ENCODE results near the gene SSNA1.

The SSNA1 gene

DNA sequence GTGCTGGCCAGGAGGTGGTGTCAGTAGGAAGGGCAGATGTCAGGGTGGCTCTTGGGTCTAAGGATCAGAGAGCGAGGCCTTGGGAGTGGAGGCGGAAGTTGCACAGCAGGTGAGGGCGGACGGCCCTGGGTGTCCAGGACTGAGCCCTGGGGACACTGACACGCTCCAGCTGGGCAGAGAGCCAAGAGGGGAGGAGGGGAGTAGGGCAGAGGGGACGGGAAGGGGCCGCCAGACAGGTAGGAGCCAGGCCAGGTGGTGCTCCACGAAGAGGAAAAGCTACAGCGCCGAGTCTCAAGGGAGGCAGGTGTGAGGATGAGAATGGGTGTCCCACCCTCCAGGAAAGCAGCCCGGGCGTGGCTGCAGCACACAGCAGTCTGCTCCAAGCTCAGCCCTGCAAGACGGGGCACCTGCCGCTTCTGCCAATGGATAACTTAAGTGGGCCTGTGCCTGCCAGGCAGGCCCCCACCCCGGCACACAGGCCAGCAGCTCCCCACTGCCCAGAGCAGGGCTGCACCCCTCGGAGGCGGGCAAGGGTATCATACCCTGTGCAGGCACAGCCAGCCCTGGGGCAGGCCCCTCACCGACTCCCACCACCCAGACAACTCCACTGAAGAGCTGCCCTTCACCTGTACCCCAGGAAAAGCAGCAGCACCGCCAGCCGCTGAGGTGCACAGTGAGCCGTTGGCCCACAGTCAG lies 7.2 kb downstream of the SSNA1 start (continued):
- TF ChIP-seq, protein P1, sequence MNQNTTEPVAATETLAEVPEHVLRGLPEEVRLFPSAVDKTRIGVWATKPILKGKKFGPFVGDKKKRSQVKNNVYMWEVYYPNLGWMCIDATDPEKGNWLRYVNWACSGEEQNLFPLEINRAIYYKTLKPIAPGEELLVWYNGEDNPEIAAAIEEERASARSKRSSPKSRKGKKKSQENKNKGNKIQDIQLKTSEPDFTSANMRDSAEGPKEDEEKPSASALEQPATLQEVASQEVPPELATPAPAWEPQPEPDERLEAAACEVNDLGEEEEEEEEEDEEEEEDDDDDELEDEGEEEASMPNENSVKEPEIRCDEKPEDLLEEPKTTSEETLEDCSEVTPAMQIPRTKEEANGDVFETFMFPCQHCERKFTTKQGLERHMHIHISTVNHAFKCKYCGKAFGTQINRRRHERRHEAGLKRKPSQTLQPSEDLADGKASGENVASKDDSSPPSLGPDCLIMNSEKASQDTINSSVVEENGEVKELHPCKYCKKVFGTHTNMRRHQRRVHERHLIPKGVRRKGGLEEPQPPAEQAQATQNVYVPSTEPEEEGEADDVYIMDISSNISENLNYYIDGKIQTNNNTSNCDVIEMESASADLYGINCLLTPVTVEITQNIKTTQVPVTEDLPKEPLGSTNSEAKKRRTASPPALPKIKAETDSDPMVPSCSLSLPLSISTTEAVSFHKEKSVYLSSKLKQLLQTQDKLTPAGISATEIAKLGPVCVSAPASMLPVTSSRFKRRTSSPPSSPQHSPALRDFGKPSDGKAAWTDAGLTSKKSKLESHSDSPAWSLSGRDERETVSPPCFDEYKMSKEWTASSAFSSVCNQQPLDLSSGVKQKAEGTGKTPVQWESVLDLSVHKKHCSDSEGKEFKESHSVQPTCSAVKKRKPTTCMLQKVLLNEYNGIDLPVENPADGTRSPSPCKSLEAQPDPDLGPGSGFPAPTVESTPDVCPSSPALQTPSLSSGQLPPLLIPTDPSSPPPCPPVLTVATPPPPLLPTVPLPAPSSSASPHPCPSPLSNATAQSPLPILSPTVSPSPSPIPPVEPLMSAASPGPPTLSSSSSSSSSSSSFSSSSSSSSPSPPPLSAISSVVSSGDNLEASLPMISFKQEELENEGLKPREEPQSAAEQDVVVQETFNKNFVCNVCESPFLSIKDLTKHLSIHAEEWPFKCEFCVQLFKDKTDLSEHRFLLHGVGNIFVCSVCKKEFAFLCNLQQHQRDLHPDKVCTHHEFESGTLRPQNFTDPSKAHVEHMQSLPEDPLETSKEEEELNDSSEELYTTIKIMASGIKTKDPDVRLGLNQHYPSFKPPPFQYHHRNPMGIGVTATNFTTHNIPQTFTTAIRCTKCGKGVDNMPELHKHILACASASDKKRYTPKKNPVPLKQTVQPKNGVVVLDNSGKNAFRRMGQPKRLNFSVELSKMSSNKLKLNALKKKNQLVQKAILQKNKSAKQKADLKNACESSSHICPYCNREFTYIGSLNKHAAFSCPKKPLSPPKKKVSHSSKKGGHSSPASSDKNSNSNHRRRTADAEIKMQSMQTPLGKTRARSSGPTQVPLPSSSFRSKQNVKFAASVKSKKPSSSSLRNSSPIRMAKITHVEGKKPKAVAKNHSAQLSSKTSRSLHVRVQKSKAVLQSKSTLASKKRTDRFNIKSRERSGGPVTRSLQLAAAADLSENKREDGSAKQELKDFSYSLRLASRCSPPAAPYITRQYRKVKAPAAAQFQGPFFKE (tag by site-specific recombination; IDR thresholded peaks at IDR 0.05; ENCODE audit: borderline replicate concordance), result no peak
- TF ChIP-seq ZNF266 (tag by site-specific recombination; IDR thresholded peaks at IDR 0.05; ENCODE audit: low read depth), result no peak
- no peak for TF ChIP-seq PRDM1 (tag by site-specific recombination; IDR thresholded peaks at IDR 0.05)
- TF ChIP-seq ZNF274 (IDR thresholded peaks at IDR 0.05; ENCODE audit: low read length), result no peak
- TF ChIP-seq ZNF274 (tag by site-specific recombination; IDR thresholded peaks at IDR 0.05; ENCODE audit: borderline replicate concordance), result no peak
- no peak for TF ChIP-seq ZNF544 (tag by site-specific recombination; IDR thresholded peaks at IDR 0.05)
- no peak for TF ChIP-seq MYNN (tag by site-specific recombination; IDR thresholded peaks at IDR 0.05; ENCODE audit: borderline replicate concordance)
- TF ChIP-seq ZNF174 (tag by site-specific recombination; IDR thresholded peaks at IDR 0.05), result no peak
- TF ChIP-seq BCL11A (tag by site-specific recombination; IDR thresholded peaks at IDR 0.05; ENCODE audit: low read depth), result 0 out of 2 replicates have a peak, but pooled peaks have one; percentile 25
- no peak for TF ChIP-seq ZNF37A (tag by site-specific recombination; IDR thresholded peaks at IDR 0.05)
- TF ChIP-seq IKZF3 (tag by site-specific recombination; IDR thresholded peaks at IDR 0.05), result no peak
- no peak for TF ChIP-seq ZNF529 (tag by site-specific recombination; IDR thresholded peaks at IDR 0.05; ENCODE audit: insufficient replicate concordance)
- no peak for TF ChIP-seq ZNF610 (tag by site-specific recombination; IDR thresholded peaks at IDR 0.05; ENCODE audit: borderline replicate concordance)
- TF ChIP-seq ZBTB8A (tag by site-specific recombination; IDR thresholded peaks at IDR 0.05), result peak; percentile 39; the same call in 1 of the 2 replicates
- TF ChIP-seq, protein P2, sequence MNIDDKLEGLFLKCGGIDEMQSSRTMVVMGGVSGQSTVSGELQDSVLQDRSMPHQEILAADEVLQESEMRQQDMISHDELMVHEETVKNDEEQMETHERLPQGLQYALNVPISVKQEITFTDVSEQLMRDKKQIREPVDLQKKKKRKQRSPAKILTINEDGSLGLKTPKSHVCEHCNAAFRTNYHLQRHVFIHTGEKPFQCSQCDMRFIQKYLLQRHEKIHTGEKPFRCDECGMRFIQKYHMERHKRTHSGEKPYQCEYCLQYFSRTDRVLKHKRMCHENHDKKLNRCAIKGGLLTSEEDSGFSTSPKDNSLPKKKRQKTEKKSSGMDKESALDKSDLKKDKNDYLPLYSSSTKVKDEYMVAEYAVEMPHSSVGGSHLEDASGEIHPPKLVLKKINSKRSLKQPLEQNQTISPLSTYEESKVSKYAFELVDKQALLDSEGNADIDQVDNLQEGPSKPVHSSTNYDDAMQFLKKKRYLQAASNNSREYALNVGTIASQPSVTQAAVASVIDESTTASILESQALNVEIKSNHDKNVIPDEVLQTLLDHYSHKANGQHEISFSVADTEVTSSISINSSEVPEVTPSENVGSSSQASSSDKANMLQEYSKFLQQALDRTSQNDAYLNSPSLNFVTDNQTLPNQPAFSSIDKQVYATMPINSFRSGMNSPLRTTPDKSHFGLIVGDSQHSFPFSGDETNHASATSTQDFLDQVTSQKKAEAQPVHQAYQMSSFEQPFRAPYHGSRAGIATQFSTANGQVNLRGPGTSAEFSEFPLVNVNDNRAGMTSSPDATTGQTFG (tag by site-specific recombination; IDR thresholded peaks at IDR 0.05; ENCODE audit: borderline replicate concordance), result no peak
- no peak; the same call in 1 of the 2 replicates for TF ChIP-seq ZFHX2 (tag by site-specific recombination; conservative IDR thresholded peaks at IDR 0.05)
- no peak for TF ChIP-seq ZNF776 (tag by site-specific recombination; IDR thresholded peaks at IDR 0.05; ENCODE audit: borderline replicate concordance)
- no peak for TF ChIP-seq SETDB1 (IDR thresholded peaks at IDR 0.05; ENCODE audit: insufficient read length, low read length)
- no peak for TF ChIP-seq ZNF239 (tag by site-specific recombination; IDR thresholded peaks at IDR 0.05)
- TF ChIP-seq, protein P3, sequence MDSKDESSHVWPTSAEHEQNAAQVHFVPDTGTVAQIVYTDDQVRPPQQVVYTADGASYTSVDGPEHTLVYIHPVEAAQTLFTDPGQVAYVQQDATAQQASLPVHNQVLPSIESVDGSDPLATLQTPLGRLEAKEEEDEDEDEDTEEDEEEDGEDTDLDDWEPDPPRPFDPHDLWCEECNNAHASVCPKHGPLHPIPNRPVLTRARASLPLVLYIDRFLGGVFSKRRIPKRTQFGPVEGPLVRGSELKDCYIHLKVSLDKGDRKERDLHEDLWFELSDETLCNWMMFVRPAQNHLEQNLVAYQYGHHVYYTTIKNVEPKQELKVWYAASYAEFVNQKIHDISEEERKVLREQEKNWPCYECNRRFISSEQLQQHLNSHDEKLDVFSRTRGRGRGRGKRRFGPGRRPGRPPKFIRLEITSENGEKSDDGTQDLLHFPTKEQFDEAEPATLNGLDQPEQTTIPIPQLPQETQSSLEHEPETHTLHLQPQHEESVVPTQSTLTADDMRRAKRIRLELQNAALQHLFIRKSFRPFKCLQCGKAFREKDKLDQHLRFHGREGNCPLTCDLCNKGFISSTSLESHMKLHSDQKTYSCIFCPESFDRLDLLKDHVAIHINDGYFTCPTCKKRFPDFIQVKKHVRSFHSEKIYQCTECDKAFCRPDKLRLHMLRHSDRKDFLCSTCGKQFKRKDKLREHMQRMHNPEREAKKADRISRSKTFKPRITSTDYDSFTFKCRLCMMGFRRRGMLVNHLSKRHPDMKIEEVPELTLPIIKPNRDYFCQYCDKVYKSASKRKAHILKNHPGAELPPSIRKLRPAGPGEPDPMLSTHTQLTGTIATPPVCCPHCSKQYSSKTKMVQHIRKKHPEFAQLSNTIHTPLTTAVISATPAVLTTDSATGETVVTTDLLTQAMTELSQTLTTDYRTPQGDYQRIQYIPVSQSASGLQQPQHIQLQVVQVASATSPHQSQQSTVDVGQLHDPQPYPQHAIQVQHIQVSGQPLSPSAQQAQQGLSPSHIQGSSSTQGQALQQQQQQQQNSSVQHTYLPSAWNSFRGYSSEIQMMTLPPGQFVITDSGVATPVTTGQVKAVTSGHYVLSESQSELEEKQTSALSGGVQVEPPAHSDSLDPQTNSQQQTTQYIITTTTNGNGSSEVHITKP (tag by site-specific recombination; IDR thresholded peaks at IDR 0.05), result no peak
- no peak for TF ChIP-seq ZNF133 (tag by site-specific recombination; IDR thresholded peaks at IDR 0.05)
- TF ChIP-seq ZNF341 (tag by site-specific recombination; IDR thresholded peaks at IDR 0.05; ENCODE audit: low read depth), result no peak
- TF ChIP-seq ZNF701 (tag by site-specific recombination; IDR thresholded peaks at IDR 0.05), result no peak
- no peak for TF ChIP-seq ZSCAN23 (tag by site-specific recombination; IDR thresholded peaks at IDR 0.05)
- TF ChIP-seq ZNF830 (tag by site-specific recombination; IDR thresholded peaks at IDR 0.05; ENCODE audit: low read depth), result no peak
- no peak for TF ChIP-seq ZNF121 (tag by site-specific recombination; IDR thresholded peaks at IDR 0.05)
- TF ChIP-seq ZNF146 (tag by site-specific recombination; IDR thresholded peaks at IDR 0.05), result no peak
- TF ChIP-seq ZNF560 (tag by site-specific recombination; IDR thresholded peaks at IDR 0.05; ENCODE audit: borderline replicate concordance), result no peak
- TF ChIP-seq ZNF558 (tag by site-specific recombination; IDR thresholded peaks at IDR 0.05), result no peak

Data from HEK293 (cell line).